Measurements from ENCODE around the gene PAXX.

PAXX gene, protein sequence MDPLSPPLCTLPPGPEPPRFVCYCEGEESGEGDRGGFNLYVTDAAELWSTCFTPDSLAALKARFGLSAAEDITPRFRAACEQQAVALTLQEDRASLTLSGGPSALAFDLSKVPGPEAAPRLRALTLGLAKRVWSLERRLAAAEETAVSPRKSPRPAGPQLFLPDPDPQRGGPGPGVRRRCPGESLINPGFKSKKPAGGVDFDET

GRCh38 chr9:136991993-136992818, at the start of gene PAXX:
TSS of gene PAXX (plus strand) at chr9:136992422. CDS start at chr9:136992444, 22 bp downstream.
- peak; percentile 28 for DNase-seq

- DNase-seq = no peak
Observed at GRCh38 chr9:136942881-136943230, 49.4 kb upstream of the PAXX start.

- no peak for DNase-seq
Observed at GRCh38 chr9:136943291-136944211, 48.7 kb upstream of the PAXX start.

- no peak for DNase-seq
Observed at GRCh38 chr9:136944212-136944518, 48.1 kb upstream of the PAXX start.

GRCh38 chr9:136944519-136945332, 47.5 kb upstream of the PAXX start, which contains the start of the genes C8G and FBXW5:
TSS of gene C8G (plus strand) at chr9:136945243. CDS start at chr9:136945321, 78 bp downstream.
TSS of gene FBXW5 (minus strand) at chr9:136944738. CDS start at chr9:136944083, 655 bp downstream.
- peak; percentile 75 for DNase-seq

- no peak for DNase-seq
Observed at GRCh38 chr9:136945333-136946227, 46.6 kb upstream of the PAXX start.

DNA sequence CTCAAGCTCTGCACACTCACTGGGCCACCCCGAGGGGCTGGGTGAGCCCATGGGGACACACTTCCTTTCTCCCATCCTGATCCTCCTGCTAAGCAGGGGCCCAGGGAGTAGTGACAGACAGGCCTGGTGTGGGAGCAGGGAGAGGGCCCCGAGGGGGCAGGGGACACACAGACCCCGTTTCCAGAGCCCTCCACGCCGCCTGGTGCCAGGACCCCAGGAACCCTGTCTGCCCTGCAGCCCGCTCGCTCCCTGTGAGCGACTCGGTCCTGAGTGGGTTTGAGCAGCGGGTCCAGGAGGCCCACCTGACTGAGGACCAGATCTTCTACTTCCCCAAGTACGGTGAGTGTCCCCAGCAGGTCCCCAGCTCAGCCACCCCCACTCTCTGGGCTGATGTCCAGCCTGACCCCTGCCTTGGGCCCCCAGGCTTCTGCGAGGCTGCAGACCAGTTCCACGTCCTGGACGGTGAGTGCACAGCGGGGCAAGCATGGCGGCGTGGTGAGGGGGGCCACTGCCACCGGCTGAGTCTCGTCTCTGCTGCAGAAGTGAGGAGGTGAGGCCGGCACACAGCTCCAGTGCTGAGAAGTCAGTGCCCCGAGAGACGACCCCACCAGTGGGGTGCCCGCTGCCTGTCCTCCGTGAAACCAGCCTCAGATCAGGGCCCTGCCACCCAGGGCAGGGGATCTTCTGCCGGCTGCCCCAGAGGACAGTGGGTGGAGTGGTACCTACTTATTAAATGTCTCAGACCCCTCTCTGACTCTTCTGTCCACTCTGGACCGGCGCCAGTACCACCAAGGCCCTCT, 45.8 kb upstream of the PAXX start:
- no peak for DNase-seq

GRCh38 chr9:136947028-136947891, 45.0 kb upstream of the PAXX start:
- DNase-seq = no peak

DNA sequence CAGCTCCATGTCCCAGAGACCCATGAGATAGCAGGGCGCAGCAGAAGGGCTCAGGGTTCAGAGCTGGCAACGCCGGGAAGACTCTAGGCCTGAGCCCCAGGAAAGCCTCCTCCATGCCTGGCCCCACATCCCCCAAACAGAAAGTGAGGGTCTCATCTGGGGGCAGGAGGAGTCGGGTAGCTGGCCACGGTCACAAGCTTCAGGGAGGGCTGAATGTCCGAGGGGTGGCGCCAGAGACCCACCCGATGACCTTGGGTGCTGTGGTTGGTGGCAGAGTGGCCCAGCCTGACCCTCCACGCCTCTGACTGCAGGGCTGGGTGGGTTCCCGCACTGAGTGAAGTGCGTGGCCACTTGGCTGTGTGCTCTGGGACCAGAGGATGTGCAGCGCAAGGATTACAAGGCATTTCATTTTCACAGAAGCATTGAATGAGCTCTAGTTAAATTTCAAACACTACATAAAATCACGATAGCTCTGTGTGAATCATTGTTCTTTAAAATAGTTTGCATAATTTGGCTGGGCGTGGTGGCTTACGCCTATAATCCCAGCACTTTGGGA, 44.2 kb upstream of the PAXX start:
- DNase-seq = no peak

- DNase-seq = no peak
Observed at GRCh38 chr9:136949239-136949816, 42.9 kb upstream of the PAXX start.

GRCh38 chr9:136949817-136950655, 42.2 kb upstream of the PAXX start:
- DNase-seq = peak; percentile 68

GRCh38 chr9:136950656-136951276, 41.5 kb upstream of the PAXX start:
- no peak for DNase-seq

- DNase-seq = no peak
Observed at GRCh38 chr9:136951541-136952320, 40.5 kb upstream of the PAXX start, which contains the start of gene LCN12. TSS of gene LCN12 (plus strand) at chr9:136952273. CDS start at chr9:136952328, 55 bp downstream.

DNA sequence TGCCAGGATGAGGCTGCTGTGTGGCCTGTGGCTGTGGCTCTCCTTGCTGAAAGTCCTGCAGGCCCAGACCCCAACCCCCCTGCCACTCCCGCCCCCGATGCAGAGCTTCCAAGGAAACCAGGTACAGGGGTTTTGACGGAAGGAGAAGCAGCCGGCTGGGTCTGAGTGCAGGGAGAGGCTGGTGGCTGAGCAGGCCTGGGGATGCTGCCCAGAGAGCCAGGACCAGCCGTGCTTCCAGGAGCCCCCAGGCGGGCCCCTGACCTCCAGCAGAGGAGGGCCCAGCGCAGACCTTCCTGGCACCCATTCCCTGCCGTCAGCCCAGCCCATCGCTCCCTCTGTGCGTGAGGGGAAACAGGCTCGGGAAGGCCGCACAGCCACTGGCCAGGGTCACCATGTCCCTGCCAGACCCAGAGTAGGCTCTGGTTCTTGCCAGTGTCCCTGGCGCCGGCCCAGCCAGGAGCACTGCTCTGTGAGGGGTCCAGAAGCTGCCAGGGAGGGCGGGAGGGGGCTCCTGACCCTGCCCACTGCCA, 39.8 kb upstream of the PAXX start:
- DNase-seq = no peak

- no peak for DNase-seq
Observed at GRCh38 chr9:136952876-136953770, 39.1 kb upstream of the PAXX start.

All from NCI-H1436 treated with DMSO at 0.1 percent for 48 hours (cell line).